Fibroblast of skin of abdomen (primary cell): Measurements from ENCODE around the gene FXYD2.

ENCODE experiments used
- DNase-seq: peaks from one replicate; pipeline ENCODE4 v3.0.0-alpha.2; 2013

The FXYD2 gene

GRCh38 chr11:117795638-117796455, 28.7 kb downstream of the FXYD2 start:
- no peak for DNase-seq

- no peak for DNase-seq
Observed at GRCh38 chr11:117794772-117795629, 29.5 kb downstream of the FXYD2 start.

GRCh38 chr11:117794135-117794534, 30.4 kb downstream of the FXYD2 start:
- DNase-seq = no peak

GRCh38 chr11:117793583-117793982, 31.0 kb downstream of the FXYD2 start:
- no peak for DNase-seq

- no peak for DNase-seq
Observed at GRCh38 chr11:117792992-117793391, 31.6 kb downstream of the FXYD2 start.

DNA sequence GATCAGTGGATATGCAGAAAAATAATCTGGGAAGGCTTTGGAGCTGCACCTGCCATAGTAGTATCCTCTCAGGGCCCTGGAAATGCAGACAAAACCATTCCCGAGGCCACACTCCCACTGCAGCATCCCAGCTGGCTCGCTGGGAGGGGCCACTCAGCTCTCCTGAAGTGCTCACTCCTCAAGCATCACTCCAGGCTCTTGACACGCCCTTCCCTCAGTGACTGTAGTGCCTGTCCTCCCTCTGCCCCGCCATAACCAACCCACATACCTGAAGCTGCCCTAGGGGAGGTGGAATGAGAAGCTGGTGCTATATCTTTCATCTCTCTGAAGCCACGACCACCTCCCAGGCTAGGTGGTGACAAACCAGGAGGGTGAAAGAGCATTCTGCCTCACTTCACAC, 32.3 kb downstream of the FXYD2 start:
- DNase-seq = no peak

- no peak for DNase-seq
Observed at GRCh38 chr11:117790279-117790678, 34.3 kb downstream of the FXYD2 start.

- DNase-seq = no peak
Observed at GRCh38 chr11:117789241-117789640, 35.3 kb downstream of the FXYD2 start.

GRCh38 chr11:117786135-117786870, 38.2 kb downstream of the FXYD2 start:
- no peak for DNase-seq

- DNase-seq = no peak
Observed at GRCh38 chr11:117782101-117782500, 42.4 kb downstream of the FXYD2 start.

GRCh38 chr11:117781627-117782026, 42.9 kb downstream of the FXYD2 start:
- DNase-seq = no peak

DNA sequence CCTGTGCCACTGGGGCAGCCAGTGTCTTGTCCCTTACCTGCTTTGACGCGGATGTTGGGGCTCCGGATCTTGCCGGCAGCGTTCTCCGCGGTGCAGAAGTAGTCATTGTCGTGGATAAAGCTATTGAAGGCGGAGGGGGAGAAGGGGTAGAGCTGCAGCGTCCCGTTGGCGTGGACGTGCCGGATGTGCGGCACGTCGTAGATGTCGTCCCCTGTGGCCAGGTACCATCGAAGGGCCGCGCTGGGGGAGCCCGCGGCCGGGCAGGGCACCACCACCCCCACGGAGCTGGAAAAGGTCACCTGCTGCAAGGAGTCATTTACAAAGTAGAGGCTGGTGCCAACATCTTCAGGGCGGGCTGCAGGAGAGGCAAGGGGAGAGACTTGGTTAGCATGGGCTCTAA, 44.1 kb downstream of the FXYD2 start:
- DNase-seq = no peak

- no peak for DNase-seq
Observed at GRCh38 chr11:117774553-117774952, 50.0 kb downstream of the FXYD2 start.

DNA sequence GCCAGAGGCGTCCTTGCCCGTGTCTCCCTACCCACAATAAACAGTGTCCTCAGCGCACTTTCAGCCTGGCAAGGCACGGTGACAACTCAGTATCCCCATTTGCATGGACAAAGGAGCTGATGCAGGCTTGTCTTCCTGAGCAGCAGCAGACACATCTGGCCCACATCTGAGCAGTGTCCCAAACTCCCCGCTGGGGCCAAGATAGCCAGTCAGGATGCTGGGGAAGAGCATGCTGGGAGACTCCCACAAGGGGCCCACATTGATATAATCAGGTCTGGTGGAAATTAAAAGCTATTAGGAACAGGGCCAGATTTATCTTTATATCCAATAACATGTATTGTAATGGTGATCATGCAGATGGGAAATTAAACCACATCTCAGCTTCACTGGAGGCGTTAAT, 52.2 kb downstream of the FXYD2 start:
- DNase-seq = no peak

GRCh38 chr11:117771841-117772240, 52.7 kb downstream of the FXYD2 start:
- DNase-seq = no peak

- no peak for DNase-seq
Observed at GRCh38 chr11:117771197-117771596, 53.3 kb downstream of the FXYD2 start.

DNA sequence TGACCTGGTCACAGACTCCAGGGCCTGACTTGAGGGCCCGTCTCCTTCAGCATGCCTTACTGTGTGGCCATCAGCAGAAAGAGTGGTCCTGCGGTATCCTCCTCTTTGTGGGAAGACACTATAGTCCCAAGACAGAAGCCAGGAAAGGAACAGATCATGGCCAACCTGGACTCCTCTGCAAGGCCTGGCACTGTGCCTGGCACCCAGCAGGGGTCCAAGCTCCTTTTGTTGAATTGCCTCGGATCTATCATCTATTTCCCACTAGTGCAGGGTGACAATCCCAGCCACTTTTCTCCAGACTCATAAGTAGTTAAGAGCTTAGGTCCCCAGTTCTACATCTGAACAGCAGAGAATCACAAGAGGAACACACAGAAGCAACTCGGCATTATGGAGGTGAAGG, 54.5 kb downstream of the FXYD2 start:
- DNase-seq = no peak
